H1 (cell line): ENCODE results near the gene LRRC28. TPM values are rescaled to one million over a fixed set of nuclear protein-coding genes. Genes with fewer than 3 reads are reported as not detected.

Source experiments
- CTCF ChIA-PET: fragments of 300-600 bp; sonication (Branson Sonifier 250); formaldehyde crosslinking; loops from one replicate; lab custom pipeline; 2021; ENCODE audit not compliant: partially characterized antibody; lab: Charles Lee
- POLR2A ChIA-PET: fragments of 300-600 bp; sonication (Branson Sonifier 250); formaldehyde crosslinking; loops from one replicate; lab custom pipeline; 2021; ENCODE audit warnings: inconsistent platforms; ENCODE audit not compliant: partially characterized antibody; lab: Charles Lee
- DNase-seq, 2 experiments: peaks; one replicate each; pipeline versions ENCODE4 v3.0.0 to v3.0.0-alpha.2; 2010 to 2022; ENCODE audit warnings: low spot score in 2 of 2, low read depth in 1 of 2, mixed read lengths in 1 of 2
- FAIRE-seq: peaks from 2 replicates; lab custom pipeline; 2011; peaks lifted over from hg19 to GRCh38; lab: Jason Lieb, UNC
- H2AFZ ChIP-seq: 2 replicates; pipeline ENCODE4 v1.8.1; 2012; ENCODE audit warnings: low read length, inconsistent platforms
- H2AK5ac ChIP-seq: 2 replicates; pipeline ENCODE4 v1.6.1; 2013; ENCODE audit warnings: low read depth, low read length
- H2BK120ac ChIP-seq: replicated peaks from 2 replicates; pipeline ENCODE3; 2013; ENCODE audit warnings: low read depth, low read length, inconsistent platforms
- H2BK12ac ChIP-seq: 2 replicates; pipeline ENCODE4 v1.6.1; 2013; ENCODE audit warnings: low read depth, low read length
- H2BK15ac ChIP-seq: 2 replicates; pipeline ENCODE4 v1.6.1; 2013; ENCODE audit warnings: low read length
- H2BK20ac ChIP-seq: 2 replicates; pipeline ENCODE4 v1.6.1; 2013; ENCODE audit warnings: low read length
- H2BK5ac ChIP-seq: 2 replicates; pipeline ENCODE4 v1.6.1; 2013; ENCODE audit warnings: low read depth, low read length
- H3K14ac ChIP-seq: 2 replicates; pipeline ENCODE4 v1.6.1; 2013; ENCODE audit warnings: inconsistent platforms; ENCODE audit not compliant: insufficient read length
- H3K18ac ChIP-seq: 2 replicates; pipeline ENCODE4 v1.6.1; 2013; ENCODE audit warnings: low read length; ENCODE audit errors: extremely low read depth
- H3K23ac ChIP-seq: 2 replicates; pipeline ENCODE4 v1.6.1; 2013; ENCODE audit warnings: inconsistent platforms; ENCODE audit not compliant: insufficient read length
- H3K23me2 ChIP-seq: 2 replicates; pipeline ENCODE4 v1.6.1; 2013; ENCODE audit warnings: low read depth, low read length
- H3K27ac ChIP-seq: 2 replicates; pipeline ENCODE4 v1.6.1; 2011; ENCODE audit warnings: low read depth, low read length, inconsistent platforms
- H3K27me3 ChIP-seq, 4 experiments: replicated peaks in 1 of 4; 1 replicate in 1 of 4; 2 replicates in 3 of 4; pipeline versions ENCODE4 v1.6.1 to v1.8.1; 2011 to 2013; ENCODE audit warnings: low read length in 3 of 4, mild to moderate bottlenecking in 3 of 4, inconsistent platforms in 2 of 4, mixed read lengths in 2 of 4, moderate library complexity in 1 of 4; ENCODE audit not compliant: control insufficient read depth in 3 of 4, insufficient read depth in 3 of 4; ENCODE audit errors: extremely low read depth in 1 of 4
- H3K36me3 ChIP-seq, 4 experiments: 2 replicates each; pipeline versions ENCODE4 v1.6.1 to v1.8.1; 2011 to 2013; ENCODE audit warnings: mild to moderate bottlenecking in 4 of 4, low read length in 3 of 4, moderate library complexity in 2 of 4, control low read depth in 1 of 4, inconsistent platforms in 1 of 4; ENCODE audit not compliant: insufficient read depth in 4 of 4, control insufficient read depth in 2 of 4
- H3K4ac ChIP-seq: replicated peaks from 2 replicates; pipeline ENCODE3; 2013; ENCODE audit warnings: low read length, low read depth, mixed read lengths, inconsistent platforms; ENCODE audit not compliant: insufficient read length
- H3K4me1 ChIP-seq, 4 experiments: replicated peaks in 1 of 4; 1 replicate in 1 of 4; 2 replicates in 3 of 4; pipeline versions ENCODE4 v1.6.1 to v1.8.1; 2011 to 2013; ENCODE audit warnings: low read length in 3 of 4, inconsistent platforms in 2 of 4, mixed read lengths in 1 of 4; ENCODE audit not compliant: insufficient read depth in 4 of 4, control insufficient read depth in 3 of 4
- H3K4me2 ChIP-seq, 2 experiments: 2 replicates each; pipeline versions ENCODE4 v1.6.1 to v1.8.1; 2011 to 2013; ENCODE audit warnings: low read depth in 2 of 2, low read length in 2 of 2, control low read depth in 1 of 2, inconsistent platforms in 1 of 2, mild to moderate bottlenecking in 1 of 2; ENCODE audit not compliant: insufficient read depth in 1 of 2
- H3K4me3 ChIP-seq, 4 experiments: fragments of 200-600, 300-600 bp in 1 of 4; sonication (generic), shearing (Covaris generic), sonication (Bioruptor Twin) in 1 of 4; 2 replicates each; pipeline versions ENCODE4 v1.5.1 to v1.8.1; 2011 to 2016; ENCODE audit warnings: low read length in 4 of 4, low read depth in 3 of 4, control low read depth in 2 of 4, inconsistent platforms in 2 of 4, mild to moderate bottlenecking in 2 of 4, mixed read lengths in 1 of 4, moderate library complexity in 1 of 4; ENCODE audit not compliant: insufficient read depth in 2 of 4; ENCODE audit errors: extremely low read depth in 1 of 4
- H3K56ac ChIP-seq: replicated peaks from 2 replicates; pipeline ENCODE3; 2013; ENCODE audit warnings: low read depth, mild to moderate bottlenecking, mixed read lengths, low read length, inconsistent platforms; ENCODE audit not compliant: insufficient read length
- H3K79me1 ChIP-seq: 2 replicates; pipeline ENCODE4 v1.6.1; 2013; ENCODE audit warnings: low read depth, low read length, control low read depth
- H3K79me2 ChIP-seq, 2 experiments: 2 replicates each; pipeline versions ENCODE4 v1.6.1 to v1.8.1; 2012 to 2013; ENCODE audit warnings: low read length in 2 of 2, mild to moderate bottlenecking in 2 of 2, inconsistent platforms in 1 of 2; ENCODE audit not compliant: insufficient read depth in 2 of 2, control insufficient read depth in 1 of 2
- H3K9ac ChIP-seq, 4 experiments: replicated peaks in 1 of 4; 1 replicate in 1 of 4; 2 replicates in 3 of 4; pipeline versions ENCODE4 v1.6.1 to v1.8.1; 2011 to 2013; ENCODE audit warnings: low read depth in 3 of 4, low read length in 3 of 4, control low read depth in 2 of 4, mild to moderate bottlenecking in 2 of 4, moderate library complexity in 2 of 4, inconsistent platforms in 1 of 4; ENCODE audit errors: extremely low read depth in 1 of 4
- H3K9me3 ChIP-seq, 2 experiments: 2 replicates each; pipeline versions ENCODE4 v1.6.1 to v1.8.1; 2012 to 2013; ENCODE audit warnings: mild to moderate bottlenecking in 2 of 2, moderate library complexity in 2 of 2, control low read depth in 1 of 2, inconsistent platforms in 1 of 2, low read depth in 1 of 2, low read length in 1 of 2, mixed read lengths in 1 of 2; ENCODE audit not compliant: insufficient read depth in 2 of 2
- H4K20me1 ChIP-seq, 2 experiments: replicated peaks in 1 of 2; 2 replicates each; pipeline versions ENCODE3 to v1.8.1; 2011 to 2013; ENCODE audit warnings: inconsistent platforms in 2 of 2, low read length in 2 of 2, mild to moderate bottlenecking in 1 of 2; ENCODE audit not compliant: insufficient read depth in 2 of 2, control insufficient read depth in 1 of 2
- H4K5ac ChIP-seq: 2 replicates; pipeline ENCODE4 v1.6.1; 2013; ENCODE audit warnings: low read length, low read depth, mixed read lengths, inconsistent platforms; ENCODE audit not compliant: insufficient read length
- H4K8ac ChIP-seq: 2 replicates; pipeline ENCODE4 v1.8.0; 2013; ENCODE audit warnings: mild to moderate bottlenecking, moderate library complexity, low read length, inconsistent platforms; ENCODE audit not compliant: insufficient read depth; ENCODE audit errors: extremely low read depth
- H4K91ac ChIP-seq: replicated peaks from 2 replicates; pipeline ENCODE3; 2013; ENCODE audit warnings: low read length, mixed read lengths, inconsistent platforms; ENCODE audit not compliant: insufficient read length
- CREB1 ChIP-seq: IDR thresholded peaks from 2 replicates; pipeline ENCODE4 v1.6.1; 2012; ENCODE audit warnings: inconsistent platforms
- WGBS, 2 experiments: shearing (Covaris generic) in 1 of 2; methylation state at CpG; one replicate each; pipeline versions ENCODE4 v1.1.6 to v1.1.7; 2013 to 2015; ENCODE audit warnings: low lambda C conversion rate in 2 of 2, mixed read lengths in 2 of 2, inconsistent platforms in 1 of 2, low coverage in 1 of 2, missing lambda C conversion rate in 1 of 2; ENCODE audit not compliant: insufficient replicate concordance in 2 of 2, insufficient coverage in 1 of 2, insufficient read length in 1 of 2; ENCODE audit errors: extremely low coverage in 1 of 2, missing lambda C conversion rate in 1 of 2; 5-methylcytosine and 5-hydroxymethylcytosine counted together
- polyA plus RNA-seq, 7 experiments: library from polyadenylated mRNA; depleted of rRNA in 3 of 7; stranded (reverse) in 5 of 7; unstranded in 2 of 7; fragments of >200 nt in 5 of 7; fragments of 200-250 nt in 2 of 7; gene quantifications; 1 replicate in 5 of 7; 2 replicates in 1 of 7; 4 replicates in 1 of 7; pipeline versions ENCODE4 v1.2.1 to v1.2.3, GENCODE V29; 2011 to 2013; ENCODE audit warnings: missing spikeins in 2 of 7, mixed read lengths in 2 of 7
- total RNA-seq: library from RNA; stranded (reverse); fragmentation: NEBNext Ultra II Directional; extraction: Animal tissue kit (Norgen Biotek cat#: 25700); gene quantifications from 2 replicates; pipeline ENCODE4 v1.2.1, GENCODE V29; 2021

The LRRC28 gene
- total and polyA plus RNA-seq, 2 of the 8 experiments (the other 6 are each of a cell fraction or from before 2014, with no cell fraction given), result 20.2 to 23.3 TPM

DNA sequence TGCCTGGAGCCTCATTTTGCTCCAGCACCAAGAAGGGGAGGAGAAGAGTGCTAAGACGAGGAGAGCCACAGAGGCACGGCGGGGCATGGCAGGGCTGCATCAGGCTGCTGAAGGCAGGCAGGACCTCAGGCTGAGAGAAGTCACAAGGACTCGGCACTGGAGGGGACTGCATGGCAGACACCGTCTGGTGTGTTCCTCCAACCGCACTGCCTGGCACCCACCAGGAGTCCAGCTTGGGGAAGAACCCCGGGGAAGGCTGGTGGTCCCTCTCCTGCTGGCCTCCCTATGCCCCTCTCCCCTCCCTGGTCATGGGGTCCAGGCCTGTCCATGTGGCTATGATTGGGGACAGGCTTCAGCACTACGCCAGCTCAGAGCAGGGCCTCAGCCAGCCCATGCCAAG, 161.3 kb downstream of the LRRC28 start:
- no peaks in the 10 kb centered on the region for H3K27me3 ChIP-seq
- DNase-seq (peak in 1 of 2 experiments; percentile 38), FAIRE-seq (no peak)
- H2BK20ac ChIP-seq, result no peak overlapping the region
- no peak overlapping the region for H3K27ac ChIP-seq
- no peak overlapping the region for H3K9ac ChIP-seq
- no peak overlapping the region for H3K4me3 ChIP-seq
- no peaks in the 10 kb centered on the region for H3K79me1 ChIP-seq
- no peaks in the 10 kb centered on the region for H3K79me2 ChIP-seq
- no peak overlapping the region for H2AFZ ChIP-seq
- H3K14ac ChIP-seq, result no peak overlapping the region
- H3K36me3 ChIP-seq, result no peaks in the 10 kb centered on the region
- POLR2A ChIA-PET, result no interaction called here
- no peak overlapping the region for H2BK120ac ChIP-seq
- H3K56ac ChIP-seq, result no peak overlapping the region
- H3K23me2 ChIP-seq, result no peaks in the 10 kb centered on the region
- no peak overlapping the region for H4K8ac ChIP-seq
- no peak overlapping the region for H2BK5ac ChIP-seq
- H2AK5ac ChIP-seq, result no peak overlapping the region
- H3K9me3 ChIP-seq, result no peaks in the 10 kb centered on the region
- H4K5ac ChIP-seq, result no peak overlapping the region
- no peaks in the 10 kb centered on the region; a peak in 1 of 7 replicates for H3K4me1 ChIP-seq
- H2BK12ac ChIP-seq, result no peak overlapping the region
- WGBS, 2 experiments, result 92% methylated on average over 7 of the region's 8 CpGs; no CpG with 5 or more reads in 1 of the 2 experiments
- no peak overlapping the region for H3K18ac ChIP-seq
- H2BK15ac ChIP-seq, result no peak overlapping the region
- no peak overlapping the region for H3K4me2 ChIP-seq
- H3K23ac ChIP-seq, result no peak overlapping the region
- no peak overlapping the region for H3K4ac ChIP-seq
- no peak for TF ChIP-seq CREB1
- TF ChIP-seq, all 59 proteins: peak for 0
- Histone ChIP-seq H4K91ac (no peak overlapping the region), H4K20me1 (peaks cover 0 to 2% of the 10 kb centered on the region in 2 experiments)
- CTCF ChIA-PET, result interaction anchor here (0.6 to 1.8 kb wide), 2 partner anchors 140 to 249 kb away, joined by 3 to 4 read pairs; no protein-coding TSS in a partner anchor
